Measurements from ENCODE around the gene CCP110.
A peak's percentile ranks its signal among the peaks of the same experiment; 100 is the strongest.

DNA sequence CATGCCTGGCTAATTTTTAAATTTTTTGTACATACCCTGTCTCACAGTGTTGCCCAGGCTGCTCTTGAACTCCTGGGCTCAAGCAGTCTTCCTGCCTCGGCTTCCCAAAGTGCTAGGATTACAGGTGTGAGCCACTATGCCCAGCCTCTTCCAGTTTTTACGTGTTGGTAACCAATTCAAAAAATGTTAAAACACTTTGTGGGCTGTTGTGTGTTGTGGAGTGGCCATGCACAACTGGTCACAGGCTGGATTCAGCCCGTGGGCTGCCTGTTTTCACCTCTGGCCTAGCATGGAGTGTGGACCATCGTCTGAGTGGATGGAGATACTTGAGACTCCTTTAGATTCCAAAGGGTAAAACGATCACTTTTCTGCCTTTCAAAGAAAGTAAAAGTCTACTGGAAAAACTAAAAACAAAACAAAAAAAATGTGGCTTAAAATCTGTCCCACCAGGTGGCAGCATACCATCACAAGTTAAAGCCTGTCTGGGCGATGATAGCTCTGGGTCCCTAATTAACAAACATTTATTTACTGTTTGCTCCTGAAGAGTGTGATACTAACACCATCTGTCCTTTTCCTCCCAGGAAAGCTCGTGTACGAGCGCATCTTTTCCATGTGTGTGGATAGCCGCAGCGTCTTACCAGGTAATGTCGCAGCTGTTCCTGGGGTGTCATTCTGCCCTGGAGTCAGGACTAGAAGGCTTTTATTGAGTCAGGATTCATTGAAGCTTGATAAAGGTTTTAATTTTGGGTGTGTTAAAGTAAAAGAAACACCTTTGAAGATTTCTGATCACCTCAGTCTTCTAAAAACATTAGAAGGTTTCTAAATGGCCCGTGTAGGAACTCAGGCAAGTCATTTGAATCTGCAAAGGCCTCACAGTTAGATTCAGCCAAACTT, 77.6 kb downstream of the CCP110 start:
- TF ChIP-seq POLR2AphosphoS5 (IDR thresholded peaks at IDR 0.05), result no peak
- TF ChIP-seq, protein P1, sequence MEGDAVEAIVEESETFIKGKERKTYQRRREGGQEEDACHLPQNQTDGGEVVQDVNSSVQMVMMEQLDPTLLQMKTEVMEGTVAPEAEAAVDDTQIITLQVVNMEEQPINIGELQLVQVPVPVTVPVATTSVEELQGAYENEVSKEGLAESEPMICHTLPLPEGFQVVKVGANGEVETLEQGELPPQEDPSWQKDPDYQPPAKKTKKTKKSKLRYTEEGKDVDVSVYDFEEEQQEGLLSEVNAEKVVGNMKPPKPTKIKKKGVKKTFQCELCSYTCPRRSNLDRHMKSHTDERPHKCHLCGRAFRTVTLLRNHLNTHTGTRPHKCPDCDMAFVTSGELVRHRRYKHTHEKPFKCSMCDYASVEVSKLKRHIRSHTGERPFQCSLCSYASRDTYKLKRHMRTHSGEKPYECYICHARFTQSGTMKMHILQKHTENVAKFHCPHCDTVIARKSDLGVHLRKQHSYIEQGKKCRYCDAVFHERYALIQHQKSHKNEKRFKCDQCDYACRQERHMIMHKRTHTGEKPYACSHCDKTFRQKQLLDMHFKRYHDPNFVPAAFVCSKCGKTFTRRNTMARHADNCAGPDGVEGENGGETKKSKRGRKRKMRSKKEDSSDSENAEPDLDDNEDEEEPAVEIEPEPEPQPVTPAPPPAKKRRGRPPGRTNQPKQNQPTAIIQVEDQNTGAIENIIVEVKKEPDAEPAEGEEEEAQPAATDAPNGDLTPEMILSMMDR (IDR thresholded peaks at IDR 0.05 in 8 of 11, conservative IDR thresholded peaks at IDR 0.05 in 3 of 11), result peak in 7 of 11 experiments; percentile 18 to 50 (median 39)
